ENCODE results near the gene NR3C2. TPM values are rescaled to one million over a fixed set of nuclear protein-coding genes. Genes with fewer than 3 reads are reported as not detected.

NR3C2 gene
- polyA plus RNA-seq, 3 donors, result 0.09 to 0.27 (median 0.20) TPM

GRCh38 chr4:148258535-148258934 lies 183.7 kb downstream of the NR3C2 start:
- Mint-ChIP-seq H3K36me3 (no peaks in the 10 kb centered on the region), H3K27ac (no peak overlapping the region), H3K4me3 (no peak overlapping the region), H3K4me1 (no peaks in the 10 kb centered on the region), H3K9me3 (peaks cover 0 to 11% (median 2%) of the 10 kb centered on the region in 7 donors), H3K27me3 (ENCODE audit: low read depth in 3 of 3) (peaks cover 0 to 1% (median 0%) of the 10 kb centered on the region in 3 donors)
- Histone ChIP-seq H3K79me2 (ENCODE audit: insufficient read depth, low read length) (no peaks in the 10 kb centered on the region), H3K27me3 (ENCODE audit: control insufficient read depth in 2 of 2, insufficient read depth in 2 of 2, low read length in 2 of 2) (no peaks in the 10 kb centered on the region), H3K9ac (ENCODE audit: insufficient read depth, low read length, poor library complexity, severe bottlenecking) (no peak overlapping the region), H3K27ac (ENCODE audit: low read depth in 1 of 2, low read length in 2 of 2) (no peak overlapping the region), H3K9me3 (replicated peaks in 1 of 2; ENCODE audit: control insufficient read depth in 1 of 2, insufficient read depth in 1 of 2, low read length in 2 of 2) (peaks cover 4% of the 10 kb centered on the region in 2 donors), H4K20me1 (ENCODE audit: insufficient read depth, low read length) (no peaks in the 10 kb centered on the region), H2AFZ (ENCODE audit: insufficient read depth, low read depth, low read length, poor library complexity, severe bottlenecking) (no peak overlapping the region), H3K4me1 (ENCODE audit: control insufficient read depth in 1 of 2, insufficient read depth in 2 of 2, low read length in 2 of 2) (no peaks in the 10 kb centered on the region), H3K4me3 (replicated peaks in 1 of 3; ENCODE audit: low read depth in 2 of 3, low read length in 3 of 3) (no peak overlapping the region), H3K36me3 (replicated peaks in 1 of 2; ENCODE audit: control insufficient read depth in 1 of 2, insufficient read depth in 2 of 2, low read length in 2 of 2) (no peaks in the 10 kb centered on the region), H3K4me2 (replicated peaks; ENCODE audit: extremely low read depth, low read length, poor library complexity, severe bottlenecking) (no peak overlapping the region)
- intact Hi-C loops (cut with micrococcal nuclease), result no loop called here
- DNase-seq, result no peak
- TF ChIP-seq, protein P1, sequence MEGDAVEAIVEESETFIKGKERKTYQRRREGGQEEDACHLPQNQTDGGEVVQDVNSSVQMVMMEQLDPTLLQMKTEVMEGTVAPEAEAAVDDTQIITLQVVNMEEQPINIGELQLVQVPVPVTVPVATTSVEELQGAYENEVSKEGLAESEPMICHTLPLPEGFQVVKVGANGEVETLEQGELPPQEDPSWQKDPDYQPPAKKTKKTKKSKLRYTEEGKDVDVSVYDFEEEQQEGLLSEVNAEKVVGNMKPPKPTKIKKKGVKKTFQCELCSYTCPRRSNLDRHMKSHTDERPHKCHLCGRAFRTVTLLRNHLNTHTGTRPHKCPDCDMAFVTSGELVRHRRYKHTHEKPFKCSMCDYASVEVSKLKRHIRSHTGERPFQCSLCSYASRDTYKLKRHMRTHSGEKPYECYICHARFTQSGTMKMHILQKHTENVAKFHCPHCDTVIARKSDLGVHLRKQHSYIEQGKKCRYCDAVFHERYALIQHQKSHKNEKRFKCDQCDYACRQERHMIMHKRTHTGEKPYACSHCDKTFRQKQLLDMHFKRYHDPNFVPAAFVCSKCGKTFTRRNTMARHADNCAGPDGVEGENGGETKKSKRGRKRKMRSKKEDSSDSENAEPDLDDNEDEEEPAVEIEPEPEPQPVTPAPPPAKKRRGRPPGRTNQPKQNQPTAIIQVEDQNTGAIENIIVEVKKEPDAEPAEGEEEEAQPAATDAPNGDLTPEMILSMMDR (IDR thresholded peaks at IDR 0.05), result no peak
- WGBS (ENCODE audit: insufficient coverage), result 96% methylated on average over 6 of the region's 7 CpGs

GRCh38 chr4:148255344-148255720 lies 186.9 kb downstream of the NR3C2 start:
- no peaks in the 10 kb centered on the region for H3K36me3 ChIP-seq (replicated peaks in 1 of 2; ENCODE audit: control insufficient read depth in 1 of 2, insufficient read depth in 2 of 2, low read length in 2 of 2)
- Mint-ChIP-seq H3K36me3 (no peaks in the 10 kb centered on the region), H3K27me3 (ENCODE audit: low read depth in 3 of 3) (peaks cover 0 to 1% (median 1%) of the 10 kb centered on the region in 3 donors), H3K27ac (no peak overlapping the region), H3K9me3 (peaks cover 0 to 3% (median 0%) of the 10 kb centered on the region in 7 donors), H3K4me1 (no peaks in the 10 kb centered on the region), H3K4me3 (no peak overlapping the region)
- no peaks in the 10 kb centered on the region for H3K4me1 ChIP-seq (ENCODE audit: control insufficient read depth in 1 of 2, insufficient read depth in 2 of 2, low read length in 2 of 2)
- no peak overlapping the region for H2AFZ ChIP-seq (ENCODE audit: insufficient read depth, low read depth, low read length, poor library complexity, severe bottlenecking)
- intact Hi-C loops (cut with micrococcal nuclease), result no loop called here
- H3K4me3 ChIP-seq (replicated peaks in 1 of 3; ENCODE audit: low read depth in 2 of 3, low read length in 3 of 3), result no peak overlapping the region
- DNase-seq, result no peak
- H3K79me2 ChIP-seq (ENCODE audit: insufficient read depth, low read length), result no peaks in the 10 kb centered on the region
- no peak overlapping the region for H3K27ac ChIP-seq (ENCODE audit: low read depth in 1 of 2, low read length in 2 of 2)
- H3K9me3 ChIP-seq (replicated peaks in 1 of 2; ENCODE audit: control insufficient read depth in 1 of 2, insufficient read depth in 1 of 2, low read length in 2 of 2), result no peaks in the 10 kb centered on the region
- H3K4me2 ChIP-seq (replicated peaks; ENCODE audit: extremely low read depth, low read length, poor library complexity, severe bottlenecking), result no peak overlapping the region
- TF ChIP-seq, protein P1 (IDR thresholded peaks at IDR 0.05), result no peak
- WGBS (ENCODE audit: insufficient coverage), result no CpG with 5 or more reads among the region's 1 CpG
- H4K20me1 ChIP-seq (ENCODE audit: insufficient read depth, low read length), result no peaks in the 10 kb centered on the region
- H3K27me3 ChIP-seq (ENCODE audit: control insufficient read depth in 2 of 2, insufficient read depth in 2 of 2, low read length in 2 of 2), result no peaks in the 10 kb centered on the region
- no peak overlapping the region for H3K9ac ChIP-seq (ENCODE audit: insufficient read depth, low read length, poor library complexity, severe bottlenecking)
